ENCODE results near the gene SPTLC2.

- no peak for TF ChIP-seq CTCF (IDR thresholded peaks at IDR 0.05)
- no peak for TF ChIP-seq EZH2phosphoT487 (IDR thresholded peaks at IDR 0.05)
Observed at GRCh38 chr14:77554816-77555599, 61.4 kb downstream of the SPTLC2 start.
